HepG2 (cell line): Measurements from ENCODE around the gene MAN2C1. TPM values are rescaled to one million over a fixed set of nuclear protein-coding genes. Genes with fewer than 3 reads are reported as not detected.

Experiments used
- ATAC-seq: fragments of 200-7000 bp; cut with Tn5 transposase; 3 replicates; pipeline ENCODE4 v1.9.1; 2020; ENCODE audit warnings: mild to moderate bottlenecking, moderate library complexity
- BruUV-seq: library from RNA; stranded (reverse); fragments of 400-500 nt; replicated peaks from 2 replicates; lab custom pipeline; 2021; lab: Mats Ljungman, UMichigan
- CTCF ChIA-PET: fragments of 300-600 bp; formaldehyde crosslinking; extraction: SDS; loops from one replicate; lab custom pipeline; 2021; ENCODE audit warnings: low total read pairs, inconsistent platforms, low intra/inter-chr PET ratio; lab: Yijun Ruan, JAX
- POLR2A ChIA-PET: fragments of 350-600 bp; sonication (Branson Sonifier 250); formaldehyde crosslinking; loops from one replicate; lab custom pipeline; 2020; ENCODE audit warnings: antibody characterized with exemption, inconsistent platforms; lab: Yijun Ruan, JAX
- DNase-seq: peaks from one replicate; pipeline ENCODE4 v3.0.0-alpha.2; 2015; ENCODE audit warnings: low spot score
- FAIRE-seq: peaks from 3 replicates; lab custom pipeline; 2011; peaks lifted over from hg19 to GRCh38; lab: Jason Lieb, UNC
- H2AFZ ChIP-seq: one replicate; pipeline ENCODE4 v1.6.1; 2011; ENCODE audit warnings: low read length, inconsistent platforms
- H3K27ac ChIP-seq: fragments of 300-600 bp; 3 replicates; pipeline ENCODE4 v1.8.0; 2011; ENCODE audit warnings: mixed run types, mild to moderate bottlenecking, mixed read lengths, low read length, inconsistent platforms; ENCODE audit not compliant: insufficient read depth; ENCODE audit errors: extremely low read length
- H3K27me3 ChIP-seq, 2 experiments: fragments of 200-600 bp in 1 of 2; 2 replicates in 1 of 2; 3 replicates in 1 of 2; pipeline versions ENCODE4 v1.6.0 to v1.8.0; 2011; ENCODE audit warnings: low read length in 2 of 2, mild to moderate bottlenecking in 2 of 2, moderate library complexity in 2 of 2, inconsistent platforms in 1 of 2; ENCODE audit not compliant: insufficient read depth in 2 of 2, control insufficient read depth in 1 of 2
- H3K36me3 ChIP-seq, 2 experiments: fragments of 200-600 bp in 1 of 2; replicated peaks in 1 of 2; 2 replicates in 1 of 2; 3 replicates in 1 of 2; pipeline versions ENCODE4 v1.5.1 to v1.8.0; 2011; ENCODE audit warnings: low read length in 2 of 2, inconsistent platforms in 1 of 2; ENCODE audit not compliant: insufficient read depth in 2 of 2, control insufficient read depth in 1 of 2
- H3K4me1 ChIP-seq: 2 replicates; pipeline ENCODE4 v1.5.1; 2012; ENCODE audit warnings: low read length, inconsistent platforms; ENCODE audit not compliant: insufficient read depth
- H3K4me2 ChIP-seq: 2 replicates; pipeline ENCODE4 v1.6.0; 2011; ENCODE audit warnings: low read depth, low read length, inconsistent platforms
- H3K4me3 ChIP-seq, 3 experiments: fragments of 200-600 bp in 1 of 3; sonication (generic), shearing (Covaris generic) in 1 of 3; replicated peaks in 1 of 3; 2 replicates each; pipeline ENCODE4 v1.5.1; 2011 to 2016; ENCODE audit warnings: low read length in 3 of 3, inconsistent platforms in 2 of 3, low read depth in 2 of 3, mild to moderate bottlenecking in 2 of 3, control low read depth in 1 of 3, mixed read lengths in 1 of 3; ENCODE audit not compliant: insufficient read depth in 1 of 3
- H3K79me2 ChIP-seq: one replicate; pipeline ENCODE4 v1.6.1; 2011; ENCODE audit warnings: low read length, inconsistent platforms; ENCODE audit not compliant: insufficient read depth
- H3K9ac ChIP-seq: 2 replicates; pipeline ENCODE4 v1.6.0; 2011; ENCODE audit warnings: mild to moderate bottlenecking, low read depth, low read length, inconsistent platforms; ENCODE audit not compliant: insufficient read depth
- H3K9me3 ChIP-seq: 2 replicates; pipeline ENCODE4 v1.5.1; 2012; ENCODE audit warnings: mild to moderate bottlenecking, low read length
- H4K20me1 ChIP-seq: 2 replicates; pipeline ENCODE4 v1.6.0; 2011; ENCODE audit warnings: inconsistent platforms, mild to moderate bottlenecking, low read length, moderate library complexity; ENCODE audit not compliant: insufficient read depth
- AGO2 ChIP-seq: fragments of 200-400 bp; formaldehyde crosslinking; optimal IDR thresholded peaks from 2 replicates; pipeline ENCODE3; 2017; ENCODE audit warnings: mild to moderate bottlenecking, low read depth, low read length, moderate library complexity
- HMGXB4 ChIP-seq, 2 experiments: sonication (generic) in 1 of 2; formaldehyde crosslinking in 1 of 2; IDR thresholded peaks; 2 replicates each; pipeline versions ENCODE4 v1.4.0 to v1.6.1; 2018 to 2020; ENCODE audit warnings: missing genetic modification reagents in 2 of 2, borderline replicate concordance in 1 of 2, low read depth in 1 of 2, mild to moderate bottlenecking in 1 of 2, missing biosample characterization in 1 of 2
- POLR2G ChIP-seq: fragments of 200-400 bp; formaldehyde crosslinking; IDR thresholded peaks from 2 replicates; pipeline ENCODE4 v1.6.1; 2018; ENCODE audit warnings: mild to moderate bottlenecking, low read depth, low read length, moderate library complexity
- SNAPC4 ChIP-seq: sonication (generic); formaldehyde crosslinking; IDR thresholded peaks from 2 replicates; pipeline ENCODE4 v1.4.0; 2020; ENCODE audit warnings: mild to moderate bottlenecking, missing genetic modification reagents
- ZNF251 ChIP-seq: sonication (generic); formaldehyde crosslinking; IDR thresholded peaks from 2 replicates; pipeline ENCODE4 v1.9.0; 2021; ENCODE audit warnings: mild to moderate bottlenecking, missing genetic modification reagents
- ZNF280B ChIP-seq: sonication (generic); formaldehyde crosslinking; IDR thresholded peaks from 2 replicates; pipeline ENCODE4 v1.5.0; 2020; ENCODE audit warnings: missing genetic modification reagents, mild to moderate bottlenecking, borderline replicate concordance
- WGBS: methylation state at CpG from one replicate; pipeline ENCODE4 v1.1.6; 2017; ENCODE audit warnings: low lambda C conversion rate; 5-methylcytosine and 5-hydroxymethylcytosine counted together
- in situ Hi-C: cut with HindIII; loops from 2 replicates; pipeline ENCODE4 v1.10.0; 2017; ENCODE audit warnings: low pct_unique_long_range_greater_than_20kb; ENCODE audit not compliant: extremely low pct_ligation_motif_present
- intact Hi-C: fragments of 100-400 bp; cut with micrococcal nuclease; formaldehyde crosslinking; loops from one replicate; pipeline ENCODE4 v1.10.0; 2022; ENCODE audit not compliant: unreplicated experiment
- polyA plus RNA-seq, 8 experiments: library from polyadenylated mRNA; depleted of rRNA in 3 of 8; stranded (reverse) in 7 of 8; unstranded in 1 of 8; fragments of >200 nt; fragmentation: Illumina TruSeq in 4 of 8; extraction: Trizol in 4 of 8; gene quantifications; 2 replicates each; pipeline versions ENCODE4 v1.2.1 to v1.2.3, GENCODE V29; 2011 to 2016; ENCODE audit warnings: low read depth in 4 of 8, missing spikeins in 1 of 8, mixed read lengths in 1 of 8; ENCODE audit not compliant: insufficient read depth in 1 of 8
- total RNA-seq, 5 experiments: library from RNA; depleted of rRNA; stranded (reverse); fragments of >200 nt; fragmentation: Illumina TruSeq; extraction: Trizol; gene quantifications; 2 replicates each; pipeline ENCODE4 v1.2.3, GENCODE V29; 2016; ENCODE audit warnings: low read depth in 1 of 5

Gene MAN2C1
- total and polyA plus RNA-seq, 2 of the 13 experiments (the other 11 are each of a cell fraction or from before 2014, with no cell fraction given) = 62.6 to 71.0 TPM

GRCh38 chr15:75350601-75351361 lies 17.6 kb downstream of the MAN2C1 start:
- intact Hi-C loops = no loop called here
- Histone ChIP-seq H2AFZ (no peak overlapping the region), H3K36me3 (no peaks in the 10 kb centered on the region), H3K27ac (no peak overlapping the region), H3K4me3 (no peak overlapping the region), H3K27me3 (no peaks in the 10 kb centered on the region), H3K9me3 (no peaks in the 10 kb centered on the region), H3K79me2 (no peaks in the 10 kb centered on the region), H4K20me1 (no peaks in the 10 kb centered on the region), H3K4me2 (no peak overlapping the region), H3K9ac (no peak overlapping the region), H3K4me1 (peaks cover 22% of the 10 kb centered on the region)
- ATAC-seq (no peak), DNase-seq (no peak), FAIRE-seq (no peak)
- ChIA-PET CTCF (no interaction called here), POLR2A (interaction anchor here (1.9 kb wide), 1 partner anchor 10 kb away, joined by 4 read pairs; no protein-coding TSS in a partner anchor)
- TF ChIP-seq HMGXB4 (CRISPR knock-in tag; IDR thresholded peaks at IDR 0.05; ENCODE audit: borderline replicate concordance in 1 of 2, low read depth in 1 of 2) (no peak), AGO2 (peak; percentile 25), ZNF280B (CRISPR knock-in tag) (no peak), POLR2G (peak; percentile 16; the same call in 1 of the 2 replicates), ZNF251 (CRISPR knock-in tag) (no peak), SNAPC4 (CRISPR knock-in tag) (no peak)
- in situ Hi-C loops = no loop called here
- BruUV-seq = no TSS peak
- 91% methylated on average over 7 of the region's 7 CpGs for WGBS
